HG03565 (cell line): ENCODE measurements around the gene IL12RB1.

Experiments used
- ATAC-seq: cut with Tn5 transposase; IDR thresholded peaks from one replicate; pipeline ENCODE4 v1.9.1; 2021; ENCODE audit warnings: mild to moderate bottlenecking, moderate library complexity; ENCODE audit not compliant: unreplicated experiment

The IL12RB1 gene

GRCh38 chr19:18086590-18087138 lies at the start of gene IL12RB1:
Gene IL12RB1 (minus strand): TSS chr19:18086934. CDS start chr19:18086823, 111 bp downstream.
- no peak for ATAC-seq

DNA sequence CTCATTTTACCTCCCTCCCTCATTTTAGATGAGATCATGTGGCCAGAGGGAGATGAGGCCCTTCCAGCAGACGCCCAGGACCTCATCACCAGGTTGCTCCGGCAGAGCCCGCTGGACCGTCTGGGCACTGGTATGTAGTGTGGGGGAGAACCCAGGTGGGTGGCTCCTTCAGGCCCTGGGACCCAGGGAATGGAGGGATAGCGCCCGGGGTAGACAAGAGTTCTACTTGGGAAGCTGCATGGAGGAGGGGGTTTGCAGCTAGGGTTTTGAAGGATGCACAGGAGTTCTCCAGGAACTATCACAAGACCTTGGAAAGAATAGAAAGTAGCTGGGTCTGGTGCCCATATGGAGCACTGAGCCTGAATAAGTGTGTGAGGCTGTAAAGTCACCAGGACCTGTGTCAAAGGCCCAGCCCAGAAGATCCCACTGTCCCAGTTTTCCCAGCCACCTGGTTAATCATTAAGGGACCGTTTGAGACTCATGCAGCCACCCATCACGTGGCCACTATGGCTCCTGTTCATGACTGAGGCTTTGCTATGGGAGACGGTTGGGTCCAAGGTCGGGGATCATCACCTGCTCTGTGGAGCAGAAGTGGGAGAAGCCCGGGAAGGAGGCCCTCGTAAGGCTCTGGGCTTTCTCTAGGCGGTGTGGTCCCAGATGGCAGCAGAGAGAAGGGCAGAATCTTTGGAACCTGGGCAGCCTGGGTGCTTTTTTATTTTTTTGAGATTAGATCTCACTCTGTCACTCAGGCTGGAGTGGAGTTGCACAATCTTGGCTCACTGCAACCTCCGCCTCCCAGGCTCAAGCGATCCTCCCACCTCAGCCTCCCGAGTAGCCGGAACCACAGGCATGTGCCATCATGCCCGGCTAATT lies 49.2 kb upstream of the IL12RB1 start:
- ATAC-seq, result no peak

DNA sequence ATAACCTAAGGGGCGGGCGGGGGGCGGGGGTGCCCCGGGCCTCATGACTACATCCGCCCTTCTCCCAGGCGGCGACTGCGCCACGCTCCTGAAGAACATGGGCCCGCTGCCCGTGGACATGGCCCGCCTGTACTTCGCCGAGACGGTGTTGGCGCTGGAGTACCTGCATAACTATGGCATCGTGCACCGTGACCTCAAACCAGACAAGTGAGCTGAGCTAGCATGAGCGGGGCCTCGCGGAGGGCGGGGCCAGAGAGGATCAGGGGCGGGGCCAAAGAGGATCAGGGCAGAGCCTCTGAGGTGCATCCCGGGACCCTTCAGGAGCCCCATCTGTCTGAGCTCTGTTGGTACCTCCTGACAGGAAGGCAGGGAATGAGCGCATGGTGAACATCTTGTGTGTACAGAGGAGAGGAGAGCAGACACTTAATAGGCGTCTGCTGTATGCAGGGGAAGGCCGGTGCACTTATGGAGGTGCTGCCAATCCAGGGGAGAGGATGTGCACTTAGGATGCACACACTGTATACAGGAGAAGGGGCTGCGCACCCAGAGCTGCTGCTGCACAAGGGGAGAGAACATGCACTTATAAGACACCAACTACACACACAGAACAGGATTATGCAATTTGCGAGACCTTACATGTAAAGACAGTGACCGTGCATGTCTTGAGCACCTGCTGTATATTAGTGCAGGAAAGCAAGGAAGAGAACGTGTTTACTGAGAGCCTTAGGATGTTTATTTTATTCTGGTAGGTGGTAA lies 45.3 kb upstream of the IL12RB1 start:
- ATAC-seq, result no peak

DNA sequence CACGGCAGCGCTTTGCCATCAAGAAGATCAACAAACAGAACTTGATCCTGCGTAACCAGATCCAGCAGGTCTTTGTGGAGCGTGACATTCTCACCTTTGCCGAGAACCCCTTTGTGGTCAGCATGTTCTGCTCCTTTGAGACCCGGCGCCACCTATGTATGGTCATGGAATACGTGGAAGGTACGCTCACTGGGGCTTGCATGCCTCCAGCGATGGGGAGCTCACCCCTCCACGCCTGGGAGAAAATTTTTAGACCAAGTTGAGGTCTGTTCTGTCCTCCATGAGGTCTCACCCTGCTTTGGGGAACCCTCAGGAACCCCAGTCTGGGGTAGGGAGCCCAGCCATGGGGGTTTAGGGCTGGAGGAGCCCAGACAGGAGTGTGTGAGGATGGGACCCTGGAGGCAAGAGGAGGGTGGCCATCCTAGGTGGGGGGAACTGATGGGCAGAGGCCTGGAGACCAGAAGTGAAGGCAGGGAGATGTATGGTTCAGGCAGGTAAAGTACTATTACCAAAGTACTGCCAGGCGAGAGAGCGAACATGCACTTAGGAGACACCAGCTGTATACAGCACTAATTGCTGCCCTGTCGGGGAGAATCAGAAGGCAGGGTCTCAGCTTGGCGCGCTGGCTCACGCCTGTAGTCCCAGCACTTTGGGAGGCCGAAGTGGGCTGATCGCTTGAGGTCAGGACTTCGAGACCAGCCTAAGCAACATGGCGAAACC lies 43.9 kb upstream of the IL12RB1 start:
- ATAC-seq, result no peak

DNA sequence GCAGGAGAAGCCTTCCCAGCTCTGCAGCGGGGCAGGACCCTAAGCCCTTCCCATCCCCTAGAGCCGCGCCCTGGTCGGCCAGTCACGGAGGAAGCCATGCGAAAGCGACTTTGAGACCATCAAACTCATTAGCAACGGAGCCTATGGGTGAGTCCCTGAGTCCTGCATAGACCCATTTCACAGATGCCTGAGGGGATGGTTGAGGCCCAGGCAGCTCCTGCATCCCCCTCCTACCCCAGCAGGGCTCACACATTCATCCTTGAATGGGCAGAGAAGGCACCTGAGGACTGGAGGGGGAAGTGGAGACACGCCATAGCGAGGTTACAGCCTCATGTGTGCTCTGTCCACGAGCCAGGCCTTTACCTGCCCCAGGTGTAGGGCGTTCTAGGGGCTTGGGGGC lies 42.1 kb upstream of the IL12RB1 start:
- no peak for ATAC-seq

GRCh38 chr19:18128044-18128443 lies 41.3 kb upstream of the IL12RB1 start:
- ATAC-seq, result no peak

DNA sequence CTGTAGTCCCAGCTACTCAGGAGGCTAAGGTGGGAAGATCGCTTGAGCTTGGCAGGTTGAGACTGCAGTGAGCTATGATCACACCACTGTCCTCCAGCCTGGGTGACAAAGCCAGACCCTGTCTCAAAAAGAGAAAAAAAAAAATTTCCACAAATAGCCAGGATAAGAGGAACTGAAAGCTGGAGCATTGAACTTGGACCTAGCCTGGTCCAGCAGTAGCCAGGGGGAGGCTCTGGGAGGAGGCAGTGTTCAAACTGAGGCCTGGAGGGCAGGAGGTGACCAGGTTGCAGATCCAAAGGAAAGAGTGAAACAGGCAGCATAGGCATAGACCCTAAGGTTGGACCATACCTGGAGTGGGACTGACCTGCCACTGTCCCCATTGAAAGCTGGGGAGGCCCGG lies 39.4 kb upstream of the IL12RB1 start:
- ATAC-seq, result no peak

DNA sequence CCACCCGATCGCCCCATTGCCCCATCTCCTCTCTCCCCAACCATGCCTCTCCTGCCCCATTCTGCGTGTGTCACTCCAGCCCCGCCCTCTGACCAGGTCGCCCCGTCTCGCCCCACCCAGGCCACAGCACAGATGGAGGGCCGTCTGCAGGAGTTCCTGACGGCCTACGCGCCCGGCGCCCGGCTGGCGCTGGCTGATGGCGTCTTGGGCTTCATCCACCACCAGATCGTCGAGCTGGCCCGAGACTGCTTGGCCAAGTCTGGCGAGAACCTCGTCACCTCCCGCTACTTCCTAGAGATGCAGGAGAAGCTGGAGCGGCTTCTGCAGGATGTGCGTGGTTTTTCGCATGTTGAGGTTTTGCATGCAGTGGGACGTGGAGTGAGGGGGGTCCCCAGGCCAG lies 37.1 kb upstream of the IL12RB1 start:
- ATAC-seq, result no peak

DNA sequence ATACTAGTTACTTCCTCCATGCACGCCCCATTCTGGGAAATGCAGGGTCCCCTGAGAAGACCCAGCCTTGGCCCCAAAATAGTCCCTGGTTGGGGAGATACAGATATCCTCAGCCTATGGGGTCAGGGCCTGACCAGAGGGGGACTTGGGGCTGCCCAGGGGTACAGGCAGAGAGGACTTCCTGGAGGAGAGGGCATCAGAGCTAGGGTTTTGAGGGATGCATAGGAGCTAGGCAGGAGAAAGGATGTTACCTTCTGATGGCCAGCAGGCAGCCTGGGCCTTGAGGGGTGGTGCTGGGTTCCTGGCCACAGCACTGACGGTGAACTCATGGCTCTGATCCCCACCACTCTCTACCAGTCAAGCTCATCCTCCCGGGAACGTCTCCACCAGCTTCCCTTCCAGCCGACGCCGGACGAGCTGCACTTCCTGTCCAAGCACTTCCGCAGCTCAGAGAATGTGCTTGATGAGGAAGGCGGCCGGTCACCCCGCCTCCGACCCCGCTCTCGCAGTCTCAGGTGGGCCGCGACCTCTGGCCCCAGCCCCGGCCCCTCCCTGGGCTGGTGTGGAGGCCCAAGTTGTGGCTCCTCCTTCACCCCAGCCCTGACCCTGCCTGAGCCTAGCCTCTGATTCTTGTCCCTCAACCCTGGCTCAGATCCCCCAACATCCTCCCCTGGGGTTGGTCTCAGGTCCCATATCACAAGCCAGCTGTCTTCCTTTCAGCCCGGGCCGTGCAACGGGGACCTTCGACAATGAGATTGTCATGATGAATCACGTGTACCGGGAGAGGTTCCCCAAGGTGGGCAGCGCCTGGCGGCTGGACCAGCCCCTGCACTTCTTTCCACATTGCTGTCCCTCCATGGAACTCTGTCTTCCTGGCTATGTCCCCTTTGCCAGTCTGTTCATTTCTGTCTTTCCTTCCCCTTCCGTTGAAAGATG lies 36.4 kb upstream of the IL12RB1 start:
- ATAC-seq, result no peak

DNA sequence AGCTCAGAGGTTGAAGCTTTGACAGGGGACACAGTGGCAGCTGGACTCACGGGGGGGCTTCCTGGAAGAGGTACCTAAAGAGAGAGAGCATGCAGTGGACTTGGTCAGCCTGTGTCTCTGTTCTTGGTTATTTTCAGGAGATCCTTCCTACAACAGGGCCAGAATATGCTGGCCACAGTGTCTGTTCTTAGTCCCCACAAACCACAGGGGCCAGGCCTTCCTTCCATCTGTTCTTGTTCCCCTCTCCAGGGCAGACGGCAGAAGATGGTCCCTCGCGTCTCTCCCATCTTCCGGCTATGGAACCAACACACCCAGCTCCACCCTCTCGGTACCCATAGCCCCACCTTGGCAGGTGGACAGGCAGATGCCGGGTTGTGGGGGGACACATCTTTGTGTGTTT lies 35.7 kb upstream of the IL12RB1 start:
- ATAC-seq, result no peak

- no peak for ATAC-seq
Measured at GRCh38 chr19:18121166-18121565, 34.4 kb upstream of the IL12RB1 start.

DNA sequence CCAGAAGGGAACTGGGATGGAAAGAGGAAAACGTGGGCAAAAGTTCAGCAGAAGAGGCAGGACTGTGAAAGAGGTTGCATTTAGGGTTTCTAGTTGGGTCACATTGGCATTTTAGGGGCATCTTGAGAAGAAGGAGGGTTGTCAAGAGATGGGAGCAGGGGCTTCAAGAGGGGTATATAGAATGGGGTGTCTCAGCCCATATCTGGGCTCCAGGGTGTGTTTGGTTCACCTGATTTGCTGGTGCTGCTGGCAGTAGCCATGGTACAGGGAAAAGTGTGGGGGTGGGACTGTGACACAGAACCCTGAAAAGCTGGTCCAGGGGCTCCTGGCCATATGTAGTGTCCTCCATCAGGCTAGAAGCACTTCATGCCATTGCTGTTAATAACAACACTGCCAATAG lies 33.4 kb upstream of the IL12RB1 start:
- no peak for ATAC-seq

DNA sequence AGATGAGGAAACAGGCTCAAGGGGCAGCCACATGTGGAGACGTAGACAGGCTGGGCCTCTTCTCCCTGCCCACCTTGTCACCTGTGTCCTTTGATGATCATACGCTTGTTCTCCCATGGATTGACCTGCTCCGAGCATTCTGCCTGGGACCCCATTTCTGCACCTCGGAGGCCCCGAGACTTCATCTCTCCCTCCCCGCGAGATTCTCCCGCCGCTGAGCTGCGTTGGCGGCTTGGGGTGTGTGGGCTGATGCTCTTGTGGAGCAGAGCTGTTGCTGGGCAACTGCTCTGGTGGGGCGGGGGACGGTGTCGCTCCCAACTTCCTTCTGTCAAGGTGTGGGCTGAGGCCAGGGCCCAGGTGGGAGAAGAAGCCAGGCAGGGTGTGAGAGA lies 33.0 kb upstream of the IL12RB1 start:
- ATAC-seq, result no peak

- ATAC-seq, result no peak
Measured at GRCh38 chr19:18119013-18119716, 32.4 kb upstream of the IL12RB1 start.

GRCh38 chr19:18118420-18119012 lies 31.8 kb upstream of the IL12RB1 start:
- ATAC-seq, result no peak

- ATAC-seq, result peak; percentile 76
Measured at GRCh38 chr19:18117692-18118378, 31.1 kb upstream of the IL12RB1 start.

DNA sequence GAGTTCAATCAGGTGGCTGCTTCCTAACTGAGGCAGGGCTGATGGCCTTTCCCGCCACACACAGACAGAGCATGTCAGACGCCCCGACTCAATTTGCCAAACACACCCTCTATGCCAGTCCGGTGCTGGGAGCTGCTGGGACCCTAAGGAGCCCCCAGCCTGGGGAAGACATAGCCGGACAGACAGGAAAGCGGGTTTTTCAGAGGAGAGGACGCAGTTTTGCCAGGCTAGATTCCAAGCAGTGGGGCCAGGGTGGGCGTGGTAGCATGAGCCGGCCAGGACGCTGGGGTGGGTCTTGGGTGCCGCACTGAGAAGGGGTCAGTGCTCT lies 30.6 kb upstream of the IL12RB1 start:
- ATAC-seq, result no peak

- ATAC-seq, result no peak
Measured at GRCh38 chr19:18114483-18114882, 27.7 kb upstream of the IL12RB1 start.

GRCh38 chr19:18113827-18114226 lies 27.1 kb upstream of the IL12RB1 start:
- ATAC-seq, result no peak
